ENCODE results near the gene CHMP2A. TPM values are rescaled to one million over a fixed set of nuclear protein-coding genes. Genes with fewer than 3 reads are reported as not detected.

CHMP2A gene
- total and polyA plus RNA-seq, 2 of the 8 experiments (the other 6 are each of a cell fraction or from before 2014, with no cell fraction given) = 70.0 to 132 TPM

GRCh38 chr19:58513694-58514563 is 41.0 kb downstream of the CHMP2A start (continued):
- TF ChIP-seq BACH1 (IDR thresholded peaks at IDR 0.05; ENCODE audit: low read length) (peak; percentile 58; the same call in 1 of the 2 replicates), EZH2 (IDR thresholded peaks at IDR 0.05; ENCODE audit: low read depth, low read length, severe bottlenecking) (no peak), EGR1 (IDR thresholded peaks at IDR 0.05; ENCODE audit: borderline replicate concordance, low read depth, low read length) (0 out of 2 replicates have a peak, but pooled peaks have one; percentile 13), EP300 (IDR thresholded peaks at IDR 0.05; ENCODE audit: borderline replicate concordance in 1 of 2, low read depth in 2 of 2, low read length in 2 of 2) (peak in 1 of 2 experiments; percentile 20; a peak in 1 of 3 replicates), MAX (IDR thresholded peaks at IDR 0.05) (peak; percentile 94), POLR2A (IDR thresholded peaks at IDR 0.05; ENCODE audit: control extremely low read depth in 1 of 2, low read depth in 2 of 2, low read length in 2 of 2) (peak; percentile 85 to 89), HDAC6 (IDR thresholded peaks at IDR 0.05; ENCODE audit: low read depth, low read length) (no peak), TCF12 (IDR thresholded peaks at IDR 0.05; ENCODE audit: low read depth, low read length) (no peak), RFX5 (IDR thresholded peaks at IDR 0.05; ENCODE audit: borderline replicate concordance, low read depth, low read length) (no peak), GTF2F1 (IDR thresholded peaks at IDR 0.05; ENCODE audit: borderline replicate concordance, low read depth, low read length) (no peak), CHD2 (IDR thresholded peaks at IDR 0.05; ENCODE audit: low read length) (0 out of 2 replicates have a peak, but pooled peaks have one; percentile 58), SRF (IDR thresholded peaks at IDR 0.05; ENCODE audit: low read depth, low read length) (no peak), YY1 (IDR thresholded peaks at IDR 0.05; ENCODE audit: low read depth, low read length) (peak; percentile 84), JUND (IDR thresholded peaks at IDR 0.05; ENCODE audit: low read length) (no peak)

All from H1 (cell line).